Measurements from ENCODE around the gene CDC42BPG. TPM values are rescaled to one million over a fixed set of nuclear protein-coding genes. Genes with fewer than 3 reads are reported as not detected.

Gene CDC42BPG
- total and polyA plus RNA-seq, 9 of the 15 experiments (the other 6 are each of a cell fraction or from before 2014, with no cell fraction given): 0.04 to 8.8 (median 2.1) TPM

DNA sequence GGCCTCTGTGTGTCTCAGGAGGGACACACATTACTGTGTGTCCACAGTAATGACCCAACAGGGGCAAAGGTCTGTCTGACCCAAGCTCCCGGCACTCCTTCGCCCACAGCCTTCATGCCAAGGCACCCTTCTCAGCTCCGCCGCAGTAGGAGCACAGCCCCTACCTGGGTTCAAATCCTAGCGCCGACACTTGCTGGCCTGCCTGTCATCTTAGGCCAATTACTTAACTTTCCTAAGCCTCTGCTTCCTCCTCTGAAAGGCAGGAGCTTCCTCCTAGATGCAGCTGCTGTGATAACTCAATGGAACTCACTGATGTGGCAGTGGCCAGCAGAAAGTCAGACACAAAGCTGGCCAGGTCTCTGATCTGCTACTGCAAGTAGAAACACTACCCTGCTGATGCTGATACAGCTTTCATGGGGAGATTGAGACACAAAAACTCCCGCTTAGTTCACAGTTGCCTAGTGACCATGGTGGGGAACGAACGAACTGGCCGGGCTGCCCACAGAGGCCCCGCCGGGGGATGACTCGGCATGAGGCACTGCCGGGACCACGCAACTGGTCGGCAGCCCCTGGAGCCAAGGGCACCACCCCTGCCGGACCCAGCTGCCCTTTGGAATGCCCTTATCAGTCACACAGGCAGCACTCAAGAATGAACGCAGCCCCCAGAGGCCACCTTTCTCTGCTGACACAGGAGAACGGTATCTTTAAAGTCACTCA, 25.9 kb upstream of the CDC42BPG start (continued):
- TF ChIP-seq, protein P1, sequence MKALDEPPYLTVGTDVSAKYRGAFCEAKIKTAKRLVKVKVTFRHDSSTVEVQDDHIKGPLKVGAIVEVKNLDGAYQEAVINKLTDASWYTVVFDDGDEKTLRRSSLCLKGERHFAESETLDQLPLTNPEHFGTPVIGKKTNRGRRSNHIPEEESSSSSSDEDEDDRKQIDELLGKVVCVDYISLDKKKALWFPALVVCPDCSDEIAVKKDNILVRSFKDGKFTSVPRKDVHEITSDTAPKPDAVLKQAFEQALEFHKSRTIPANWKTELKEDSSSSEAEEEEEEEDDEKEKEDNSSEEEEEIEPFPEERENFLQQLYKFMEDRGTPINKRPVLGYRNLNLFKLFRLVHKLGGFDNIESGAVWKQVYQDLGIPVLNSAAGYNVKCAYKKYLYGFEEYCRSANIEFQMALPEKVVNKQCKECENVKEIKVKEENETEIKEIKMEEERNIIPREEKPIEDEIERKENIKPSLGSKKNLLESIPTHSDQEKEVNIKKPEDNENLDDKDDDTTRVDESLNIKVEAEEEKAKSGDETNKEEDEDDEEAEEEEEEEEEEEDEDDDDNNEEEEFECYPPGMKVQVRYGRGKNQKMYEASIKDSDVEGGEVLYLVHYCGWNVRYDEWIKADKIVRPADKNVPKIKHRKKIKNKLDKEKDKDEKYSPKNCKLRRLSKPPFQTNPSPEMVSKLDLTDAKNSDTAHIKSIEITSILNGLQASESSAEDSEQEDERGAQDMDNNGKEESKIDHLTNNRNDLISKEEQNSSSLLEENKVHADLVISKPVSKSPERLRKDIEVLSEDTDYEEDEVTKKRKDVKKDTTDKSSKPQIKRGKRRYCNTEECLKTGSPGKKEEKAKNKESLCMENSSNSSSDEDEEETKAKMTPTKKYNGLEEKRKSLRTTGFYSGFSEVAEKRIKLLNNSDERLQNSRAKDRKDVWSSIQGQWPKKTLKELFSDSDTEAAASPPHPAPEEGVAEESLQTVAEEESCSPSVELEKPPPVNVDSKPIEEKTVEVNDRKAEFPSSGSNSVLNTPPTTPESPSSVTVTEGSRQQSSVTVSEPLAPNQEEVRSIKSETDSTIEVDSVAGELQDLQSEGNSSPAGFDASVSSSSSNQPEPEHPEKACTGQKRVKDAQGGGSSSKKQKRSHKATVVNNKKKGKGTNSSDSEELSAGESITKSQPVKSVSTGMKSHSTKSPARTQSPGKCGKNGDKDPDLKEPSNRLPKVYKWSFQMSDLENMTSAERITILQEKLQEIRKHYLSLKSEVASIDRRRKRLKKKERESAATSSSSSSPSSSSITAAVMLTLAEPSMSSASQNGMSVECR (CRISPR knock-in tag; IDR thresholded peaks at IDR 0.05): 0 out of 2 replicates have a peak, but pooled peaks have one; percentile 38
- no peak for TF ChIP-seq CSDE1 (IDR thresholded peaks at IDR 0.05)
- TF ChIP-seq PCBP2 (IDR thresholded peaks at IDR 0.05; ENCODE audit: low read depth, low read length, poor library complexity, severe bottlenecking): no peak
- TF ChIP-seq, protein P2, sequence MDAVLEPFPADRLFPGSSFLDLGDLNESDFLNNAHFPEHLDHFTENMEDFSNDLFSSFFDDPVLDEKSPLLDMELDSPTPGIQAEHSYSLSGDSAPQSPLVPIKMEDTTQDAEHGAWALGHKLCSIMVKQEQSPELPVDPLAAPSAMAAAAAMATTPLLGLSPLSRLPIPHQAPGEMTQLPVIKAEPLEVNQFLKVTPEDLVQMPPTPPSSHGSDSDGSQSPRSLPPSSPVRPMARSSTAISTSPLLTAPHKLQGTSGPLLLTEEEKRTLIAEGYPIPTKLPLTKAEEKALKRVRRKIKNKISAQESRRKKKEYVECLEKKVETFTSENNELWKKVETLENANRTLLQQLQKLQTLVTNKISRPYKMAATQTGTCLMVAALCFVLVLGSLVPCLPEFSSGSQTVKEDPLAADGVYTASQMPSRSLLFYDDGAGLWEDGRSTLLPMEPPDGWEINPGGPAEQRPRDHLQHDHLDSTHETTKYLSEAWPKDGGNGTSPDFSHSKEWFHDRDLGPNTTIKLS (IDR thresholded peaks at IDR 0.05; ENCODE audit: borderline replicate concordance, low read depth): no peak
- TF ChIP-seq, protein P3, sequence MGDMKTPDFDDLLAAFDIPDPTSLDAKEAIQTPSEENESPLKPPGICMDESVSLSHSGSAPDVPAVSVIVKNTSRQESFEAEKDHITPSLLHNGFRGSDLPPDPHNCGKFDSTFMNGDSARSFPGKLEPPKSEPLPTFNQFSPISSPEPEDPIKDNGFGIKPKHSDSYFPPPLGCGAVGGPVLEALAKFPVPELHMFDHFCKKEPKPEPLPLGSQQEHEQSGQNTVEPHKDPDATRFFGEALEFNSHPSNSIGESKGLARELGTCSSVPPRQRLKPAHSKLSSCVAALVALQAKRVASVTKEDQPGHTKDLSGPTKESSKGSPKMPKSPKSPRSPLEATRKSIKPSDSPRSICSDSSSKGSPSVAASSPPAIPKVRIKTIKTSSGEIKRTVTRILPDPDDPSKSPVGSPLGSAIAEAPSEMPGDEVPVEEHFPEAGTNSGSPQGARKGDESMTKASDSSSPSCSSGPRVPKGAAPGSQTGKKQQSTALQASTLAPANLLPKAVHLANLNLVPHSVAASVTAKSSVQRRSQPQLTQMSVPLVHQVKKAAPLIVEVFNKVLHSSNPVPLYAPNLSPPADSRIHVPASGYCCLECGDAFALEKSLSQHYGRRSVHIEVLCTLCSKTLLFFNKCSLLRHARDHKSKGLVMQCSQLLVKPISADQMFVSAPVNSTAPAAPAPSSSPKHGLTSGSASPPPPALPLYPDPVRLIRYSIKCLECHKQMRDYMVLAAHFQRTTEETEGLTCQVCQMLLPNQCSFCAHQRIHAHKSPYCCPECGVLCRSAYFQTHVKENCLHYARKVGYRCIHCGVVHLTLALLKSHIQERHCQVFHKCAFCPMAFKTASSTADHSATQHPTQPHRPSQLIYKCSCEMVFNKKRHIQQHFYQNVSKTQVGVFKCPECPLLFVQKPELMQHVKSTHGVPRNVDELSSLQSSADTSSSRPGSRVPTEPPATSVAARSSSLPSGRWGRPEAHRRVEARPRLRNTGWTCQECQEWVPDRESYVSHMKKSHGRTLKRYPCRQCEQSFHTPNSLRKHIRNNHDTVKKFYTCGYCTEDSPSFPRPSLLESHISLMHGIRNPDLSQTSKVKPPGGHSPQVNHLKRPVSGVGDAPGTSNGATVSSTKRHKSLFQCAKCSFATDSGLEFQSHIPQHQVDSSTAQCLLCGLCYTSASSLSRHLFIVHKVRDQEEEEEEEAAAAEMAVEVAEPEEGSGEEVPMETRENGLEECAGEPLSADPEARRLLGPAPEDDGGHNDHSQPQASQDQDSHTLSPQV (IDR thresholded peaks at IDR 0.05): peak; percentile 68; the same call in 1 of the 2 replicates
- no peak for TF ChIP-seq ZNF274 (IDR thresholded peaks at IDR 0.05; ENCODE audit: borderline replicate concordance, low read depth, low read length)
- TF ChIP-seq ZNF282 (CRISPR knock-in tag; IDR thresholded peaks at IDR 0.05): no peak
- TF ChIP-seq, protein P4, sequence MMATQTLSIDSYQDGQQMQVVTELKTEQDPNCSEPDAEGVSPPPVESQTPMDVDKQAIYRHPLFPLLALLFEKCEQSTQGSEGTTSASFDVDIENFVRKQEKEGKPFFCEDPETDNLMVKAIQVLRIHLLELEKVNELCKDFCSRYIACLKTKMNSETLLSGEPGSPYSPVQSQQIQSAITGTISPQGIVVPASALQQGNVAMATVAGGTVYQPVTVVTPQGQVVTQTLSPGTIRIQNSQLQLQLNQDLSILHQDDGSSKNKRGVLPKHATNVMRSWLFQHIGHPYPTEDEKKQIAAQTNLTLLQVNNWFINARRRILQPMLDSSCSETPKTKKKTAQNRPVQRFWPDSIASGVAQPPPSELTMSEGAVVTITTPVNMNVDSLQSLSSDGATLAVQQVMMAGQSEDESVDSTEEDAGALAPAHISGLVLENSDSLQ (IDR thresholded peaks at IDR 0.05): peak; percentile 83
- TF ChIP-seq, protein P5, sequence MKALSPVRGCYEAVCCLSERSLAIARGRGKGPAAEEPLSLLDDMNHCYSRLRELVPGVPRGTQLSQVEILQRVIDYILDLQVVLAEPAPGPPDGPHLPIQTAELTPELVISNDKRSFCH (CRISPR knock-in tag; IDR thresholded peaks at IDR 0.05): no peak
- TF ChIP-seq, protein P5 (tag; IDR thresholded peaks at IDR 0.05): peak; percentile 68; the same call in 1 of the 2 replicates
- TF ChIP-seq TEAD4 (IDR thresholded peaks at IDR 0.05; ENCODE audit: low read length): peak; percentile 80
- TF ChIP-seq TEAD4 (CRISPR knock-in tag; IDR thresholded peaks at IDR 0.05; ENCODE audit: borderline replicate concordance): no peak
- no peak for TF ChIP-seq ZNF780A (CRISPR knock-in tag; IDR thresholded peaks at IDR 0.05)
- no peak for TF ChIP-seq BMI1 (IDR thresholded peaks at IDR 0.05; ENCODE audit: low read length)
- TF ChIP-seq BHLHE40 (IDR thresholded peaks at IDR 0.05; ENCODE audit: low read length): 0 out of 2 replicates have a peak, but pooled peaks have one; percentile 3
- no peak for TF ChIP-seq ZFP30 (CRISPR knock-in tag; IDR thresholded peaks at IDR 0.05; ENCODE audit: borderline replicate concordance)

All from K562 (cell line).